ENCODE measurements around the gene BCL2L2.
A peak's percentile ranks its signal among the peaks of the same experiment; 100 is the strongest.
"Not testable (repeated sequence)": the region's sequence is repeated elsewhere in the genome, so short reads cannot be mapped to it uniquely, and the experiment has no call there.

BCL2L2 gene

GRCh38 chr14:23324455-23324846 lies 17.8 kb downstream of the BCL2L2 start:
- DNase-seq, result no peak

GRCh38 chr14:23324993-23325392 lies 18.4 kb downstream of the BCL2L2 start:
- DNase-seq, result no peak

GRCh38 chr14:23325746-23326145 lies 19.1 kb downstream of the BCL2L2 start:
- not testable (repeated sequence) for DNase-seq

- no peak for DNase-seq
Observed at GRCh38 chr14:23326491-23327332, 20.1 kb downstream of the BCL2L2 start.

- peak in 8 of 14 donors; percentile 19 to 61 (median 44) for DNase-seq
Observed at GRCh38 chr14:23327947-23328744, 21.5 kb downstream of the BCL2L2 start.

- no peak for DNase-seq
Observed at GRCh38 chr14:23335623-23336022, 29.0 kb downstream of the BCL2L2 start.

GRCh38 chr14:23339506-23340268 lies 33.1 kb downstream of the BCL2L2 start:
- no peak for DNase-seq

GRCh38 chr14:23344481-23344880 lies 37.8 kb downstream of the BCL2L2 start:
- no peak for DNase-seq

GRCh38 chr14:23345987-23346692 lies 39.5 kb downstream of the BCL2L2 start:
- no peak for DNase-seq

- DNase-seq, result no peak
Observed at GRCh38 chr14:23346693-23347405, 40.2 kb downstream of the BCL2L2 start.

GRCh38 chr14:23347406-23348296 lies 41.0 kb downstream of the BCL2L2 start:
- no peak for DNase-seq

GRCh38 chr14:23348297-23348655 lies 41.6 kb downstream of the BCL2L2 start:
- DNase-seq, result no peak

- no peak for DNase-seq
Observed at GRCh38 chr14:23349156-23349845, 42.7 kb downstream of the BCL2L2 start.

- peak in 4 of 14 donors; percentile 57 to 74 (median 62) for DNase-seq
Observed at GRCh38 chr14:23351681-23352505, 45.3 kb downstream of the BCL2L2 start.

- DNase-seq, result peak in 13 of 14 donors; percentile 35 to 91 (median 80)
Observed at GRCh38 chr14:23352506-23353432, 46.1 kb downstream of the BCL2L2 start, which contains the start of gene SLC22A17. Gene SLC22A17, minus strand, starts transcription at chr14:23352887.

GRCh38 chr14:23353433-23353780 lies 46.8 kb downstream of the BCL2L2 start:
- DNase-seq, result no peak

GRCh38 chr14:23354990-23355389 lies 48.4 kb downstream of the BCL2L2 start:
- DNase-seq, result no peak
